Activated CD4-positive, CD25-positive, alpha-beta regulatory T cell treated with anti-CD3 and anti-CD28 coated beads, Interleukin-2, amount 50 U/mL, for 72 hours (primary cell): ENCODE data around the gene TMCO2.

Source experiments
- DNase-seq: peaks from one replicate; pipeline ENCODE4 v3.0.0; 2021

The TMCO2 gene

GRCh38 chr1:40258445-40258769, 10.7 kb downstream of the TMCO2 start:
- DNase-seq: no peak

- no peak for DNase-seq
Measured at GRCh38 chr1:40264354-40264781, 16.6 kb downstream of the TMCO2 start.

GRCh38 chr1:40265298-40265697, 17.6 kb downstream of the TMCO2 start:
- DNase-seq: no peak

GRCh38 chr1:40265919-40266318, 18.2 kb downstream of the TMCO2 start:
- no peak for DNase-seq

GRCh38 chr1:40266786-40267535, 19.2 kb downstream of the TMCO2 start:
- no peak for DNase-seq

- DNase-seq: no peak
Measured at GRCh38 chr1:40267767-40268187, 20.0 kb downstream of the TMCO2 start.

GRCh38 chr1:40268211-40268610, 20.5 kb downstream of the TMCO2 start:
- DNase-seq: no peak

DNA sequence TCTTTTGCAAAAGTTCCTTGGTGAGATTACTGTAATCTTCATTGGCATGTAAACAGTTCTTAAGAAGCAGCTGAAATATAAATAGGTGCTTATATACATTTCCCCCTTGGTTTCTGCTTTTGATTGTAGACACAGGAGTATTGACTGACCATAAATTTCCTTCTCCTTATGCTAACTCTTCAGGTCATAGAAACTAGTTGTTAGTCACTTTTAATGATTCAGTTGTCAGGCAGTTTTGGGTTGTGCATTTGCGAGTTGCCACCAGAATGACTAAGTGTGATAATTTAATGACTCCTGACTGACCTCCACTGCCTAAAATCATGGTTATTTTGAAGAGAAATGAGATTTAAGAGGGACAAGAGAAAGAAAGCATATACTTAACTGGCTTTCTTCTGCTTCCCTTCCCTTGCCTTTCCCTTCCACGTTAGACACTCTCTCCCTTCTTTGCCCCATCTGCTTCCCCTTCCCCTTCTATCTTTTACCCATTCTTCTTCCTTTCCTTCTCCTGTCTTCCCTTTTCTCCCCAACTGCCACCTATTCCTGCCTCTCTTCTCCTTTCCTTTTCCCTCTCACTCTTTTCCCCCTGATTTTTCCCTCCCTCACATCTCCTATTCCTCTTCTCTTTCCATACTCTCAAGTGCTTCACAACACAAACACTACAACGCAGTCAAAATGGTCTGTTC, 22.6 kb downstream of the TMCO2 start:
- DNase-seq: no peak

DNA sequence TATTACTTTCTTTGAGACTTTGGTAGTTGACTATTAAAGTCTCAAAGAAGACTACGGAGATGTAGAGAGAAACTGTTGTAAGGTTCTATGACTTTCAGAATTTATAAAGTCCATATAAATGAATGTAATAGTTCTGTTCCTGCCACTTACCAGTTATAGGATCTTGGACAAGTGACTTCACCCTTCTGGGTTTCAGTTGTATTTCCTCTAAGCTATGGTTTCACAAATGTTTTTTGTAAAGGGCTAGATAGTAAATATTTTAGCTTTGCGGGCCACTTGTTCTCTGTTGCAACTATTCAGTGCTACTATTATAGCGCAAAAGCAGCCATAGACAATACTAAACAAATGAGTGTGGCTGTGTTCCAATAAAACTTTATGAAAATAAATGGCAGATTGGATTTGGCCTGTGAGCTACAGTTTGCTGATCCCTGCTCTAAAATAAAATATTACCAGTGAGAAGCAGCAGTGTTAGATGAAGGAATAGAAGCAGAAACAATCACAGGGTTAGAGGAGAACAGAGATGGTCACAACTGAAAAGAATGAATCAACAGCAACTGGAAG, 25.0 kb downstream of the TMCO2 start:
- no peak for DNase-seq

- no peak for DNase-seq
Measured at GRCh38 chr1:40273547-40274166, 25.9 kb downstream of the TMCO2 start.

DNA sequence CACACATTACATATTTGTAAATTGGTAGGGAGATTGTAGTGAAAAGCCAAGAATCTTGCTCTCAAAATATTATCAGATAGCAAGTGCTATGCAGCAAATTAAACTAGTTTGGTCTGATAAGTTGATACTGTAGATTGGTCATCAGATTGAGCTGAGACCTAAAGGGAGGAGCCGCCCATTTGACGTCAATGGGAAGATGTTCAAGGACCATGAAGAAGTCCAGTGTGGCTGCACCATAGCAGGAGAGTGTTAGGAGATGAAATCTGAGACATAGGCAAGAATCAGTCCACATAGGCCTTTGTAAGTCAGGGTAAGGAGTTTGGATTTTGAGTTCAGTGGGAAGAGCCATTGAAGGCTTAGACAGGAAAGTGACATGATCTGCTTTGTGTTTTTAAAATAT, 26.6 kb downstream of the TMCO2 start:
- no peak for DNase-seq

- DNase-seq: no peak
Measured at GRCh38 chr1:40276122-40276521, 28.4 kb downstream of the TMCO2 start.

DNA sequence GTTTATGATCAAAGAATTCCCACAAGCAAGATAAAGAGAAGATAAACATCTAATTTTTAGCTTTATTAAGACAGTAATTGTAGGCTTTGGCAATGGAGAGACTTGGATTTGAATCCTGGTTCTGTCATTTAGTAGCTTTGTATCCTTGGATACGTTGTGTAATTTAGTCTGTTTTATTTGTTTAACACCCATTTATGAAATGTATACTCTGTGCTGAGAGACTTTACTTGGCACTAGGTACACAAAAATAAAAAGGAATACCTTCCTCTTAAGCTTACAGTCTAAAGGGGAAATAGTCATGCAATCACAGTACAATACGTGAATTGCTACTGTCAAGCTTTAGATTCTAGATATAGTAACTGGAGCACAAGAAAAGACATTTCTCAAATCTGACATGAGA, 34.1 kb downstream of the TMCO2 start:
- no peak for DNase-seq

DNA sequence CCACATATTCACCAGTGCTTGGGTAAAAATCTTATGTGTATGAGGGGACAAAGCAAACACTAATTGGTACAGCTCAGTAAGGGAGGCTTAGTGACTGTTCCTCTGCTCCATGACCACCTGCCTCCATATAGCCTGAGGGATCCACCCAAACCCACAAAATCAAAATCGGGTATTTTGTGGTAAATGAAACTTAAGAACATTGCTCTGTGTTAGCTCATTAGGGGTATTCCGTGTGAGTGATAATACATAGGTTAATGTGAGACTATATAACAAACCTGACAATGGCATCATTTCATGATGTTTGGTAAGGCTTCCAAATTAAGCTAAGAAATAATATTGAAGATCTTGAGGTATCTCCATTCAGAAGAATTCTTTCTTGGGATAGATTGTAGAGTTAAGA, 43.6 kb downstream of the TMCO2 start:
- no peak for DNase-seq

GRCh38 chr1:40299366-40300248, 51.9 kb downstream of the TMCO2 start:
- no peak for DNase-seq

DNA sequence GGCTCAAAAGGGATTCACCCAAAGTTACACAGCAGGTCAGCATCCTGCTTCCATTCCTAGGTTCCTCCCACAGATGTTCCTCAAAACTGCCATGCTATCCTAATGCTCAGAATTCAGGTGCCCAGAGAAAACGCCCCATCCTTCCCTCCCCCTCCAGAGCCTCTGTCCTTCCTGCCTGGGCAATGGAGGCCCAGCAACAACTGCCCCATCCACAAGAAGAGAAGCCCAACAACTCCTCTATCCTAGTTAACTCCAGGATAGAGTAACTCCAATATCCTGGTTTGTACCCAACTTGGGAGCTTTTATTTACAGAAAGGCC, 52.5 kb downstream of the TMCO2 start:
- DNase-seq: no peak

- no peak for DNase-seq
Measured at GRCh38 chr1:40300651-40301050, 52.9 kb downstream of the TMCO2 start.

DNA sequence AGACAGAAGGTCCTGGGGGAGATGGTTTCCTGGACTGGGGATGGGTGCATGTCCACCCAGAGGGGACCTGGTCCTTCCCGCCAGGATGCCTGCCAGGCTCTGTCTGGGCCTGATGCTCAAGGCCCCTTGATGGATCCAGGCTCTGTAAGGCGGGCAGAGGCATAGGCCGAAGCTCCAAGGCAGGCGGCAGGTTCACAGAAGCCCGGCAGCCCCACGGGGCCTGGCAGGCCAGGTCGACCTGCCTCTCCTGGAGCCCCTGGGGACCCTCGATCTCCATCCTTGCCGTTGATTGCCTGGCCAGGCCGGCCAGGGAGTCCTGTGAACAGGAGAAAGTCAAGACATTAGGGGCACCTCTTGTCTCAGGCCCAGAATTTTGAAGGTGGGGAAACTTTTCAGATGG, 53.3 kb downstream of the TMCO2 start:
- no peak for DNase-seq
